K562 (cell line): ENCODE measurements around the gene LYVE1. TPM values are rescaled to one million over a fixed set of nuclear protein-coding genes. Genes with fewer than 3 reads are reported as not detected.

ENCODE experiments used
- ATAC-seq: fragments of 200-7000 bp; cut with Tn5 transposase; 3 replicates; pipeline ENCODE4 v1.9.1; 2020; ENCODE audit warnings: moderate library complexity
- BruUV-seq: library from RNA; stranded (reverse); fragments of 400-500 nt; replicated peaks from 2 replicates; lab custom pipeline; 2021; lab: Mats Ljungman, UMichigan
- CTCF ChIA-PET: fragments of 300-600 bp; formaldehyde crosslinking; extraction: SDS; loops from one replicate; lab custom pipeline; 2021; ENCODE audit warnings: low intra/inter-chr PET ratio; lab: Yijun Ruan, JAX
- POLR2A ChIA-PET: fragments of 300-600, 350-650 bp; sonication (Branson Sonifier 250); formaldehyde crosslinking; extraction: SDS; loops from one replicate; lab custom pipeline; 2021; ENCODE audit warnings: antibody characterized with exemption, inconsistent platforms; lab: Yijun Ruan, JAX
- DNase-seq, 4 experiments: peaks; one replicate each; pipeline versions ENCODE4 v3.0.0 to v3.0.0-alpha.2; 2011 to 2018; ENCODE audit warnings: low spot score in 3 of 4, mixed read lengths in 3 of 4; ENCODE audit errors: extremely low read depth in 1 of 4
- FAIRE-seq: peaks from 2 replicates; lab custom pipeline; 2011; peaks lifted over from hg19 to GRCh38; lab: Jason Lieb, UNC
- H2AFZ ChIP-seq: 2 replicates; pipeline ENCODE4 v1.6.0; 2011; ENCODE audit warnings: low read depth, low read length, control low read depth, inconsistent platforms
- H3K27ac ChIP-seq: fragments of 200-600 bp; 3 replicates; pipeline ENCODE4 v1.8.0; 2011; ENCODE audit warnings: low read depth, mild to moderate bottlenecking, control low read depth, inconsistent platforms, low read length, moderate library complexity, mixed read lengths; ENCODE audit errors: extremely low read depth
- H3K27me3 ChIP-seq, 2 experiments: fragments of 300-600 bp in 1 of 2; 2 replicates in 1 of 2; 3 replicates in 1 of 2; pipeline versions ENCODE4 v1.6.0 to v1.8.0; 2011; ENCODE audit warnings: inconsistent platforms in 2 of 2, low read length in 2 of 2, mild to moderate bottlenecking in 1 of 2, mixed read lengths in 1 of 2, moderate library complexity in 1 of 2; ENCODE audit not compliant: control insufficient read depth in 2 of 2, insufficient read depth in 2 of 2
- H3K36me3 ChIP-seq: fragments of 300-600 bp; 3 replicates; pipeline ENCODE4 v1.8.0; 2011; ENCODE audit warnings: mild to moderate bottlenecking, low read length, inconsistent platforms; ENCODE audit not compliant: control insufficient read depth, insufficient read depth
- H3K4me1 ChIP-seq, 2 experiments: fragments of 200-600 bp in 1 of 2; replicated peaks in 1 of 2; 2 replicates in 1 of 2; 3 replicates in 1 of 2; pipeline versions ENCODE4 v1.5.1 to v1.8.0; 2011; ENCODE audit warnings: inconsistent platforms in 2 of 2, low read length in 2 of 2, mild to moderate bottlenecking in 1 of 2, mixed read lengths in 1 of 2, moderate library complexity in 1 of 2; ENCODE audit not compliant: control insufficient read depth in 2 of 2, insufficient read depth in 2 of 2
- H3K4me2 ChIP-seq: 2 replicates; pipeline ENCODE4 v1.6.1; 2011; ENCODE audit warnings: low read length, control low read depth, inconsistent platforms, mixed read lengths; ENCODE audit not compliant: insufficient read depth
- H3K4me3 ChIP-seq: fragments of 200-600 bp; sonication (generic), shearing (Covaris generic); 2 replicates; pipeline ENCODE4 v1.5.1; 2016; ENCODE audit warnings: control low read depth, inconsistent platforms
- H3K79me2 ChIP-seq: fragments of 200-600 bp; 3 replicates; pipeline ENCODE4 v1.8.0; 2011; ENCODE audit warnings: low read length, inconsistent platforms; ENCODE audit not compliant: control insufficient read depth, insufficient read depth
- H3K9ac ChIP-seq, 2 experiments: 2 replicates each; pipeline versions ENCODE4 v1.6.0 to v1.6.1; 2011; ENCODE audit warnings: low read depth in 2 of 2, low read length in 2 of 2, control low read depth in 1 of 2, inconsistent platforms in 1 of 2, mild to moderate bottlenecking in 1 of 2, mixed read lengths in 1 of 2; ENCODE audit not compliant: insufficient read depth in 1 of 2
- H3K9me1 ChIP-seq: one replicate; pipeline ENCODE4 v1.6.0; 2011; ENCODE audit warnings: inconsistent platforms, mild to moderate bottlenecking, low read length, moderate library complexity; ENCODE audit not compliant: control insufficient read depth, insufficient read depth
- H3K9me3 ChIP-seq: replicated peaks from 2 replicates; pipeline ENCODE4 v1.5.1; 2011; ENCODE audit warnings: low read depth, low read length, inconsistent platforms; ENCODE audit not compliant: control insufficient read depth, insufficient read depth
- H4K20me1 ChIP-seq: replicated peaks from 2 replicates; pipeline ENCODE4 v1.6.1; 2011; ENCODE audit warnings: low read length, inconsistent platforms, mixed read lengths; ENCODE audit not compliant: control insufficient read depth, insufficient read depth
- CEBPB ChIP-seq: fragments of 450-650 bp; IDR thresholded peaks from 2 replicates; pipeline ENCODE4 v1.6.1; 2016; ENCODE audit warnings: missing genetic modification characterization, missing compliant biosample characterization
- CEBPG ChIP-seq, 3 experiments: fragments of 200-800 bp in 1 of 3; sonication (Bioruptor generic) in 1 of 3; sonication (generic) in 1 of 3; formaldehyde crosslinking in 1 of 3; IDR thresholded peaks in 2 of 3; conservative IDR thresholded peaks in 1 of 3; 2 replicates each; pipeline versions ENCODE4 v1.6.1 to v1.8.0; 2016 to 2022; ENCODE audit warnings: missing compliant biosample characterization in 2 of 3, missing genetic modification characterization in 2 of 3, mild to moderate bottlenecking in 1 of 3, missing genetic modification reagents in 1 of 3
- EHMT2 ChIP-seq: fragments of 450-650 bp; IDR thresholded peaks from 2 replicates; pipeline ENCODE4 v1.6.1; 2018; ENCODE audit warnings: antibody characterized with exemption
- MYNN ChIP-seq, 2 experiments: sonication (generic); formaldehyde crosslinking in 1 of 2; IDR thresholded peaks; 2 replicates each; pipeline versions ENCODE4 v1.5.0 to v1.6.1; 2016 to 2020; ENCODE audit warnings: antibody characterized with exemption in 1 of 2, missing genetic modification reagents in 1 of 2
- SRF ChIP-seq, 2 experiments: fragments of 250-450, 450-650 bp in 1 of 2; sonication (Bioruptor Pico) in 1 of 2; sonication (generic) in 1 of 2; formaldehyde crosslinking; IDR thresholded peaks; 2 replicates each; pipeline versions ENCODE4 v1.5.0 to v1.5.1; 2020 to 2022; ENCODE audit warnings: mild to moderate bottlenecking in 1 of 2, missing genetic modification reagents in 1 of 2
- ZNF584 ChIP-seq: fragments of 200-800 bp; sonication (Bioruptor generic); IDR thresholded peaks from 2 replicates; pipeline ENCODE4 v1.6.1; 2016; ENCODE audit warnings: low read depth, mild to moderate bottlenecking, missing genetic modification characterization, missing compliant biosample characterization
- WGBS: fragments of 100-300 bp; shearing (Covaris generic); methylation state at CpG from one replicate; pipeline ENCODE4 v1.1.6; 2016; ENCODE audit warnings: low coverage, mixed read lengths; ENCODE audit not compliant: insufficient coverage; ENCODE audit errors: missing lambda C conversion rate; 5-methylcytosine and 5-hydroxymethylcytosine counted together
- in situ Hi-C: fragments of 300-500 bp; cut with MboI; formaldehyde crosslinking; loops from 4 replicates; pipeline ENCODE4 v1.15.0; 2018; ENCODE audit warnings: inconsistent platforms, mixed read lengths
- intact Hi-C: fragments of 100-400 bp; cut with micrococcal nuclease; formaldehyde crosslinking; loops from 2 replicates; pipeline ENCODE4 v1.14.2; 2022
- polyA plus RNA-seq, 8 experiments: library from polyadenylated mRNA; depleted of rRNA in 4 of 8; stranded (reverse) in 5 of 8; unstranded in 3 of 8; fragments of >200 nt; fragmentation: Nextera tagmentation in 2 of 8; fragmentation: Illumina TruSeq in 1 of 8; extraction: Ambion mirVana in 2 of 8; extraction: Trizol in 1 of 8; gene quantifications; 2 replicates each; pipeline versions ENCODE4 v1.2.1 to v1.2.3, GENCODE V29; 2011 to 2014; ENCODE audit warnings: inconsistent platforms in 1 of 8, missing spikeins in 1 of 8
- total RNA-seq, 7 experiments: library from RNA; depleted of rRNA in 6 of 7; stranded (reverse); fragments of >200 nt in 6 of 7; fragmentation: Illumina TruSeq in 2 of 7; extraction: Trizol in 2 of 7; gene quantifications; 2 replicates each; pipeline versions ENCODE4 v1.2.1 to v1.2.3, GENCODE V29; 2011 to 2021; ENCODE audit warnings: low replicate concordance in 1 of 7

LYVE1 gene
- total and polyA plus RNA-seq, 9 of the 15 experiments (the other 6 are each of a cell fraction or from before 2014, with no cell fraction given): 0.06 to 1.1 (median 0.14) TPM; not detected in 1

GRCh38 chr11:10592331-10592730, 23.9 kb upstream of the LYVE1 start:
- Histone ChIP-seq H3K4me2 (no peak overlapping the region), H2AFZ (no peak overlapping the region), H3K9me1 (no peaks in the 10 kb centered on the region), H3K36me3 (no peaks in the 10 kb centered on the region), H3K9ac (no peak overlapping the region), H3K27me3 (no peaks in the 10 kb centered on the region), H3K9me3 (no peaks in the 10 kb centered on the region), H4K20me1 (no peaks in the 10 kb centered on the region), H3K4me1 (peaks cover 5 to 32% of the 10 kb centered on the region in 2 experiments), H3K79me2 (no peaks in the 10 kb centered on the region), H3K27ac (no peak overlapping the region), H3K4me3 (no peak overlapping the region)
- no peak for DNase-seq
- no TSS peak for BruUV-seq
- no peak for ATAC-seq
- no peak for FAIRE-seq
- in situ Hi-C loops: no loop called here
- 20% methylated on average over 2 of the region's 2 CpGs for WGBS
- TF ChIP-seq MYNN (IDR thresholded peaks at IDR 0.05): no peak
- no peak for TF ChIP-seq MYNN (CRISPR knock-in tag; IDR thresholded peaks at IDR 0.05)
- no peak for TF ChIP-seq CEBPG (CRISPR knock-in tag; IDR thresholded peaks at IDR 0.05)
- TF ChIP-seq CEBPG (tag; conservative IDR thresholded peaks at IDR 0.05 in 1 of 2, IDR thresholded peaks at IDR 0.05 in 1 of 2): peak; percentile 55 to 77
- peak in 1 of 2 experiments; percentile 79; a peak in 2 of 4 replicates for TF ChIP-seq SRF (CRISPR knock-in tag; IDR thresholded peaks at IDR 0.05)
- TF ChIP-seq CEBPB (tag): peak; percentile 41; the same call in 1 of the 2 replicates
- ChIA-PET POLR2A (interaction anchor here (0.7 to 1.0 kb wide), 3 partner anchors 10 to 28 kb away, joined by 3 to 4 read pairs (median 3); no protein-coding TSS in a partner anchor), CTCF (no interaction called here)
- intact Hi-C loops: no loop called here

DNA sequence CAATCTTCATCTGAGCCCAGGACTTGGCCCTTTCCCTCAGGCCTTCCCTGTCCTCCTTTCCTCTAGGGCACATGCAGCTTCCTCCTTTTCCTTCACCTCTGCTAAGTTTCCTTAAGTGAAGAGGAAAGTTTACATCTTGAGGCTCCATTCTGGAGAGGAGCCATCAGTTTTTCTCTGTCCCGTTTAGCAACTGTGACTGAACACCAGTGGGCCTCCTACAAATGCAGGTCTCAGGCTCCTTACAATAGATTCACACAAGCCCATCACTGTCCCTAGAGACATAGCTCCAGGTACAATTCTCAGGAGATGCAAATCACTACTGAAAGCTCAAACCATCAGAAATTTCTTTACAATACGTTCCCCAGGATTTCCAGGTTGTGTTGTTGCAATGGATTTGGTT, 23.3 kb upstream of the LYVE1 start:
- Histone ChIP-seq H4K20me1 (no peaks in the 10 kb centered on the region), H3K36me3 (no peaks in the 10 kb centered on the region), H3K4me3 (no peak overlapping the region), H3K4me2 (no peak overlapping the region), H3K9me1 (no peaks in the 10 kb centered on the region), H3K4me1 (peaks cover 5 to 38% of the 10 kb centered on the region in 2 experiments), H3K79me2 (no peaks in the 10 kb centered on the region), H3K9ac (no peak overlapping the region), H3K27ac (no peak overlapping the region), H2AFZ (no peak overlapping the region), H3K27me3 (no peaks in the 10 kb centered on the region), H3K9me3 (no peaks in the 10 kb centered on the region)
- FAIRE-seq (no peak), ATAC-seq (no peak), DNase-seq (no peak)
- BruUV-seq: no TSS peak
- WGBS: 17% methylated on average over 2 of the region's 2 CpGs
- TF ChIP-seq EHMT2 (no peak), ZNF584 (0 out of 2 replicates have a peak, but pooled peaks have one; percentile 29)
- intact Hi-C loops (no loop called here), in situ Hi-C loops (no loop called here)
- ChIA-PET POLR2A (interaction anchor here (0.6 to 1.0 kb wide), 4 partner anchors 10 to 1913 kb away, joined by 3 to 4 read pairs (median 3); no protein-coding TSS in a partner anchor), CTCF (no interaction called here)
